HEK293 (cell line): Measurements from ENCODE around the gene FFAR1.

Source experiments
- CTCF ChIA-PET: fragments of 350-600 bp; formaldehyde crosslinking; extraction: SDS; loops from one replicate; lab custom pipeline; 2021; ENCODE audit warnings: antibody characterized with exemption; lab: Yijun Ruan, JAX
- POLR2A ChIA-PET: fragments of 300-600 bp; formaldehyde crosslinking; extraction: SDS; loops from one replicate; lab custom pipeline; 2020; ENCODE audit warnings: antibody characterized with exemption, inconsistent platforms; lab: Yijun Ruan, JAX
- H3K27ac ChIP-seq: fragments of 200-500 bp; sonication (Bioruptor generic); 2 replicates; pipeline ENCODE4 v1.5.1; 2014; ENCODE audit warnings: low read depth, low read length, control low read depth, inconsistent platforms; ENCODE audit errors: extremely low read depth
- H3K36me3 ChIP-seq, 2 experiments: fragments of 200-500 bp in 1 of 2; sonication (Bioruptor generic) in 1 of 2; 1 replicate in 1 of 2; 2 replicates in 1 of 2; pipeline ENCODE4 v1.5.1; 2014 to 2017; ENCODE audit warnings: inconsistent platforms in 2 of 2, low read length in 2 of 2; ENCODE audit not compliant: control insufficient read depth in 2 of 2, insufficient read depth in 1 of 2
- H3K4me1 ChIP-seq: fragments of 200-500 bp; sonication (Bioruptor generic); 2 replicates; pipeline ENCODE4 v1.5.1; 2014; ENCODE audit warnings: mild to moderate bottlenecking, low read length, inconsistent platforms; ENCODE audit not compliant: control insufficient read depth, insufficient read depth
- H3K4me3 ChIP-seq: 2 replicates; pipeline ENCODE4 v1.5.1; 2011; ENCODE audit warnings: low read depth, mild to moderate bottlenecking, control low read depth, low read length, moderate library complexity
- H3K9me3 ChIP-seq: fragments of 200-500 bp; sonication (Bioruptor generic); 2 replicates; pipeline ENCODE4 v1.5.1; 2014; ENCODE audit warnings: low read depth, low read length, inconsistent platforms; ENCODE audit not compliant: control insufficient read depth, insufficient read depth
- BCL11A ChIP-seq: fragments of 450-650 bp; formaldehyde crosslinking; IDR thresholded peaks from 2 replicates; pipeline ENCODE4 v1.5.1; 2016; ENCODE audit warnings: low read depth, missing biosample characterization, missing genetic modification characterization
- EGR2 ChIP-seq: fragments of 450-650 bp; formaldehyde crosslinking; IDR thresholded peaks from 2 replicates; pipeline ENCODE4 v1.5.1; 2016; ENCODE audit warnings: low read depth, missing biosample characterization, missing genetic modification characterization
- HOXC10 ChIP-seq: sonication (generic); formaldehyde crosslinking; IDR thresholded peaks from 2 replicates; pipeline ENCODE4 v1.8.1; 2023; ENCODE audit warnings: mild to moderate bottlenecking, missing genetic modification reagents
- MEIS1 ChIP-seq: sonication (generic); formaldehyde crosslinking; IDR thresholded peaks from 2 replicates; pipeline ENCODE4 v1.8.1; 2022; ENCODE audit warnings: missing genetic modification reagents, mild to moderate bottlenecking, borderline replicate concordance
- REPIN1 ChIP-seq: fragments of 450-650 bp; formaldehyde crosslinking; IDR thresholded peaks from 2 replicates; pipeline ENCODE4 v1.5.1; 2017; ENCODE audit warnings: missing biosample characterization, missing genetic modification characterization, low read depth
- ZBTB8A ChIP-seq: fragments of 450-650 bp; formaldehyde crosslinking; IDR thresholded peaks from 2 replicates; pipeline ENCODE4 v1.5.1; 2016; ENCODE audit warnings: missing biosample characterization, missing genetic modification characterization
- ZFP69B ChIP-seq: fragments of 450-650 bp; formaldehyde crosslinking; IDR thresholded peaks from 2 replicates; pipeline ENCODE4 v1.5.1; 2016; ENCODE audit warnings: missing biosample characterization, missing genetic modification characterization
- ZIC2 ChIP-seq: fragments of 450-650 bp; formaldehyde crosslinking; IDR thresholded peaks from 2 replicates; pipeline ENCODE4 v1.5.1; 2016; ENCODE audit warnings: missing biosample characterization, missing genetic modification characterization
- ZNF133 ChIP-seq: fragments of 450-650 bp; formaldehyde crosslinking; IDR thresholded peaks from 2 replicates; pipeline ENCODE4 v1.5.1; 2016; ENCODE audit warnings: missing biosample characterization, missing genetic modification characterization
- ZNF140 ChIP-seq: fragments of 450-650 bp; formaldehyde crosslinking; IDR thresholded peaks from 2 replicates; pipeline ENCODE4 v1.5.1; 2016; ENCODE audit warnings: missing biosample characterization, missing genetic modification characterization
- ZNF157 ChIP-seq: fragments of 450-650 bp; formaldehyde crosslinking; IDR thresholded peaks from 2 replicates; pipeline ENCODE4 v1.5.1; 2016; ENCODE audit warnings: missing biosample characterization, missing genetic modification characterization
- ZNF169 ChIP-seq: fragments of 450-650 bp; formaldehyde crosslinking; IDR thresholded peaks from 2 replicates; pipeline ENCODE4 v1.5.1; 2016; ENCODE audit warnings: missing biosample characterization, missing genetic modification characterization
- ZNF184 ChIP-seq: fragments of 450-650 bp; IDR thresholded peaks from 2 replicates; pipeline ENCODE4 v1.5.1; 2018; ENCODE audit warnings: missing biosample characterization, mild to moderate bottlenecking, missing genetic modification characterization
- ZNF211 ChIP-seq: fragments of 450-650 bp; formaldehyde crosslinking; IDR thresholded peaks from 2 replicates; pipeline ENCODE4 v1.5.1; 2016; ENCODE audit warnings: low read depth, missing biosample characterization, missing genetic modification characterization
- ZNF266 ChIP-seq: fragments of 450-650 bp; formaldehyde crosslinking; IDR thresholded peaks from 2 replicates; pipeline ENCODE4 v1.5.1; 2016; ENCODE audit warnings: missing biosample characterization, missing genetic modification characterization, low read depth
- ZNF292 ChIP-seq: fragments of 450-650 bp; formaldehyde crosslinking; IDR thresholded peaks from 2 replicates; pipeline ENCODE4 v1.5.1; 2016; ENCODE audit warnings: low read depth, missing biosample characterization, missing genetic modification characterization, borderline replicate concordance
- ZNF391 ChIP-seq: fragments of 450-650 bp; formaldehyde crosslinking; IDR thresholded peaks from 2 replicates; pipeline ENCODE4 v1.5.1; 2016; ENCODE audit warnings: low read depth, missing biosample characterization, missing genetic modification characterization, borderline replicate concordance
- ZNF426 ChIP-seq: fragments of 450-650 bp; formaldehyde crosslinking; IDR thresholded peaks from 2 replicates; pipeline ENCODE4 v1.5.1; 2017; ENCODE audit warnings: missing biosample characterization, missing genetic modification characterization, mild to moderate bottlenecking, inconsistent platforms, moderate library complexity
- ZNF501 ChIP-seq: fragments of 450-650 bp; formaldehyde crosslinking; IDR thresholded peaks from 2 replicates; pipeline ENCODE4 v1.5.1; 2016; ENCODE audit warnings: missing biosample characterization, missing genetic modification characterization
- ZNF521 ChIP-seq: fragments of 450-650 bp; formaldehyde crosslinking; IDR thresholded peaks from 2 replicates; pipeline ENCODE4 v1.5.1; 2017; ENCODE audit warnings: missing biosample characterization, mild to moderate bottlenecking, missing genetic modification characterization
- ZNF610 ChIP-seq: fragments of 450-650 bp; formaldehyde crosslinking; IDR thresholded peaks from 2 replicates; pipeline ENCODE4 v1.5.1; 2016; ENCODE audit warnings: missing biosample characterization, missing genetic modification characterization, borderline replicate concordance
- ZNF629 ChIP-seq: fragments of 450-650 bp; formaldehyde crosslinking; IDR thresholded peaks from 2 replicates; pipeline ENCODE4 v1.5.1; 2017; ENCODE audit warnings: missing biosample characterization, missing genetic modification characterization
- ZNF768 ChIP-seq: fragments of 450-650 bp; formaldehyde crosslinking; IDR thresholded peaks from 2 replicates; pipeline ENCODE4 v1.5.1; 2018; ENCODE audit warnings: missing biosample characterization, mild to moderate bottlenecking, missing genetic modification characterization
- ZNF843 ChIP-seq: fragments of 450-650 bp; formaldehyde crosslinking; IDR thresholded peaks from 2 replicates; pipeline ENCODE4 v1.5.1; 2016; ENCODE audit warnings: missing biosample characterization, missing genetic modification characterization
- ZSCAN16 ChIP-seq: fragments of 450-650 bp; formaldehyde crosslinking; IDR thresholded peaks from 2 replicates; pipeline ENCODE4 v1.5.1; 2016; ENCODE audit warnings: missing biosample characterization, missing genetic modification characterization
- TF ChIP-seq, protein P1 (sequence below): fragments of 450-650 bp; formaldehyde crosslinking; IDR thresholded peaks from 2 replicates; pipeline ENCODE4 v1.5.1; 2016; ENCODE audit warnings: missing biosample characterization, missing genetic modification characterization
- TF ChIP-seq, protein P2 (sequence below): fragments of 450-650 bp; formaldehyde crosslinking; IDR thresholded peaks from 2 replicates; pipeline ENCODE4 v1.5.1; 2016; ENCODE audit warnings: missing biosample characterization, missing genetic modification characterization
- TF ChIP-seq, protein P3 (sequence below): fragments of 450-650 bp; formaldehyde crosslinking; IDR thresholded peaks from 2 replicates; pipeline ENCODE4 v1.5.1; 2017; ENCODE audit warnings: missing biosample characterization, missing genetic modification characterization
- TF ChIP-seq, protein P4 (sequence below): fragments of 450-650 bp; formaldehyde crosslinking; IDR thresholded peaks from 2 replicates; pipeline ENCODE4 v1.5.1; 2016; ENCODE audit warnings: missing biosample characterization, missing genetic modification characterization

The FFAR1 gene

DNA sequence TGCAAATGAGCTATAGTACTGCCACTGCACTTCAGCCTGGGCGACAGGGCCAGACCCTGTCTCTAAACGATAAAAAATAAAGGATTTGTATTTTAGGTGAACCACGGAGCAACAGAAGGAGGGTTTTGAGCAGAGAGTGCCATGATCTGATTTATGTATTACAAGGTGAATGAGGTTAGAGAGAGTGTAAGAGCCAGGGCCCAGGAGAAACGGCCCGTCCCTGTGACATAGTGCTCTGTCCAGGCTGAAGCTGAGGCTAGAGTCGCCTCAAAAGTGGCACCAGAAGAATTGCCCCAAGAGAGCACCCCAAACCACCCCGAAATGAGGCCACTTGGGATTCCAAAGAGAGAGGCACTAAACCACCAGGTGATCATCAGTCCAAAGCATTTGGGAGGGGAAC is 38.8 kb upstream of the FFAR1 start:
- no peaks in the 10 kb centered on the region for H3K4me1 ChIP-seq
- POLR2A ChIA-PET, result no interaction called here
- TF ChIP-seq, protein P1, sequence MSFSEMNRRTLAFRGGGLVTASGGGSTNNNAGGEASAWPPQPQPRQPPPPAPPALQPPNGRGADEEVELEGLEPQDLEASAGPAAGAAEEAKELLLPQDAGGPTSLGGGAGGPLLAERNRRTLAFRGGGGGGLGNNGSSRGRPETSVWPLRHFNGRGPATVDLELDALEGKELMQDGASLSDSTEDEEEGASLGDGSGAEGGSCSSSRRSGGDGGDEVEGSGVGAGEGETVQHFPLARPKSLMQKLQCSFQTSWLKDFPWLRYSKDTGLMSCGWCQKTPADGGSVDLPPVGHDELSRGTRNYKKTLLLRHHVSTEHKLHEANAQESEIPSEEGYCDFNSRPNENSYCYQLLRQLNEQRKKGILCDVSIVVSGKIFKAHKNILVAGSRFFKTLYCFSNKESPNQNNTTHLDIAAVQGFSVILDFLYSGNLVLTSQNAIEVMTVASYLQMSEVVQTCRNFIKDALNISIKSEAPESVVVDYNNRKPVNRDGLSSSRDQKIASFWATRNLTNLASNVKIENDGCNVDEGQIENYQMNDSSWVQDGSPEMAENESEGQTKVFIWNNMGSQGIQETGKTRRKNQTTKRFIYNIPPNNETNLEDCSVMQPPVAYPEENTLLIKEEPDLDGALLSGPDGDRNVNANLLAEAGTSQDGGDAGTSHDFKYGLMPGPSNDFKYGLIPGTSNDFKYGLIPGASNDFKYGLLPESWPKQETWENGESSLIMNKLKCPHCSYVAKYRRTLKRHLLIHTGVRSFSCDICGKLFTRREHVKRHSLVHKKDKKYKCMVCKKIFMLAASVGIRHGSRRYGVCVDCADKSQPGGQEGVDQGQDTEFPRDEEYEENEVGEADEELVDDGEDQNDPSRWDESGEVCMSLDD (tag by site-specific recombination), result no peak
- no peak for TF ChIP-seq ZBTB8A (tag by site-specific recombination)
- TF ChIP-seq ZNF157 (tag by site-specific recombination), result no peak
- TF ChIP-seq ZNF521 (tag by site-specific recombination), result no peak
- TF ChIP-seq, protein P2, sequence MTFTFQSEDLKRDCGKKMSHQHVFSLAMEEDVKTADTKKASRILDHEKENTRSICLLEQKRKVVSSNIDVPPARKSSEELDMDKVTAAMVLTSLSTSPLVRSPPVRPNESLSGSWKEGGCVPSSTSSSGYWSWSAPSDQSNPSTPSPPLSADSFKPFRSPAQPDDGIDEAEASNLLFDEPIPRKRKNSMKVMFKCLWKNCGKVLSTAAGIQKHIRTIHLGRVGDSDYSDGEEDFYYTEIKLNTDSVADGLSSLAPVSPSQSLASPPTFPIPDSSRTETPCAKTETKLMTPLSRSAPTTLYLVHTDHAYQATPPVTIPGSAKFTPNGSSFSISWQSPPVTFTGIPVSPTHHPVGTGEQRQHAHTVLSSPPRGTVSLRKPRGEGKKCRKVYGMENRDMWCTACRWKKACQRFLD (tag by site-specific recombination), result no peak
- TF ChIP-seq ZNF843 (tag by site-specific recombination), result no peak
- no peak for TF ChIP-seq ZNF140 (tag by site-specific recombination)
- no peak for TF ChIP-seq REPIN1 (tag by site-specific recombination)
- TF ChIP-seq ZSCAN16, result no peak
- no peak for TF ChIP-seq BCL11A (tag by site-specific recombination)
- TF ChIP-seq ZNF211 (tag by site-specific recombination), result no peak
- TF ChIP-seq ZNF292, result no peak
- no peak for TF ChIP-seq ZNF391
- CTCF ChIA-PET, result interaction anchor here (0.8 to 2.4 kb wide), 4 partner anchors 10 to 187 kb away, joined by 3 to 11 read pairs (median 6); no protein-coding TSS in a partner anchor
- no peaks in the 10 kb centered on the region for H3K9me3 ChIP-seq
- H3K4me3 ChIP-seq, result no peak overlapping the region
- H3K36me3 ChIP-seq, result no peaks in the 10 kb centered on the region
- no peak overlapping the region for H3K27ac ChIP-seq

DNA sequence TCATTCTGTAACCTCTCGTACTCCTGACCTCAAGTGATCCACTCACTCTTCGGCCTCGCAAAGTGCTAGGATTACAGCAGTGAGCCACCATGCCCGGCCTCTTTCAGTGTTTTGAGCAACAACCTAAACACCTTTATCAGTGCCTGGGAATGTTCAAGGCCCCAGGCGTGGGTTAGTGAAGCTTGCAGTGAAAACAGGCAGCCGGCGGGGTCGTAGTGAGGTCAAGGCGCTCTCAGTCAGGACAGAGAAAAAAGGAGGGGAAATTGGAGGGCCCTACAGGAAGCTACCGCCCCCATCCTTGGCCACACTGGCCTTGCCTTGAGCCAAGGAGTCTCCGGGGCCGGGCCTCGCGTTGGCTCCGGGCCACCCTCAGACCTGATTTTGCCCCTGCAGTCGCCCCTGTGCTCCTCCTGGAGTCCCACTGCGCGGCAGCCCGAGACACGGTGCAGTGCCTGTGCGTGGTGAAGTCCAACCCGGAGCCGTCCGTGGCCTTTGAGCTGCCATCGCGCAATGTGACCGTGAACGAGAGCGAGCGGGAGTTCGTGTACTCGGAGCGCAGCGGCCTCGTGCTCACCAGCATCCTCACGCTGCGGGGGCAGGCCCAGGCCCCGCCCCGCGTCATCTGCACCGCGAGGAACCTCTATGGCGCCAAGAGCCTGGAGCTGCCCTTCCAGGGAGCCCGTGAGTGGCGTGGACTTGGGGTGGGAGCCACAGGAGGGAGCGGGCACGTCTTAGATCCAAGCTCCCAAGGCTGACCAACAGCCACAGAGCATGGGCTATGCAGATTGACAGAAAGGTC is 38.0 kb upstream of the FFAR1 start:
- no peaks in the 10 kb centered on the region for H3K4me1 ChIP-seq
- H3K36me3 ChIP-seq, result no peaks in the 10 kb centered on the region
- H3K4me3 ChIP-seq, result no peak overlapping the region
- ChIA-PET POLR2A (no interaction called here), CTCF (interaction anchor here (0.5 to 2.4 kb wide), 6 partner anchors 10 to 186 kb away, joined by 3 to 11 read pairs (median 3); no protein-coding TSS in a partner anchor)
- TF ChIP-seq ZFP69B (tag by site-specific recombination) (no peak), ZNF629 (tag by site-specific recombination) (no peak), ZNF610 (tag by site-specific recombination) (no peak), ZIC2 (no peak), EGR2 (tag by site-specific recombination) (no peak), ZNF426 (tag by site-specific recombination) (no peak), ZNF501 (tag by site-specific recombination) (no peak), BCL11A (tag by site-specific recombination) (no peak), ZNF169 (tag by site-specific recombination) (no peak), ZNF133 (tag by site-specific recombination) (no peak), MEIS1 (CRISPR knock-in tag) (no peak), HOXC10 (no peak), ZNF184 (tag by site-specific recombination) (no peak), ZNF266 (tag by site-specific recombination) (no peak), ZNF768 (tag by site-specific recombination) (no peak), ZSCAN16 (no peak)
- TF ChIP-seq, protein P3, sequence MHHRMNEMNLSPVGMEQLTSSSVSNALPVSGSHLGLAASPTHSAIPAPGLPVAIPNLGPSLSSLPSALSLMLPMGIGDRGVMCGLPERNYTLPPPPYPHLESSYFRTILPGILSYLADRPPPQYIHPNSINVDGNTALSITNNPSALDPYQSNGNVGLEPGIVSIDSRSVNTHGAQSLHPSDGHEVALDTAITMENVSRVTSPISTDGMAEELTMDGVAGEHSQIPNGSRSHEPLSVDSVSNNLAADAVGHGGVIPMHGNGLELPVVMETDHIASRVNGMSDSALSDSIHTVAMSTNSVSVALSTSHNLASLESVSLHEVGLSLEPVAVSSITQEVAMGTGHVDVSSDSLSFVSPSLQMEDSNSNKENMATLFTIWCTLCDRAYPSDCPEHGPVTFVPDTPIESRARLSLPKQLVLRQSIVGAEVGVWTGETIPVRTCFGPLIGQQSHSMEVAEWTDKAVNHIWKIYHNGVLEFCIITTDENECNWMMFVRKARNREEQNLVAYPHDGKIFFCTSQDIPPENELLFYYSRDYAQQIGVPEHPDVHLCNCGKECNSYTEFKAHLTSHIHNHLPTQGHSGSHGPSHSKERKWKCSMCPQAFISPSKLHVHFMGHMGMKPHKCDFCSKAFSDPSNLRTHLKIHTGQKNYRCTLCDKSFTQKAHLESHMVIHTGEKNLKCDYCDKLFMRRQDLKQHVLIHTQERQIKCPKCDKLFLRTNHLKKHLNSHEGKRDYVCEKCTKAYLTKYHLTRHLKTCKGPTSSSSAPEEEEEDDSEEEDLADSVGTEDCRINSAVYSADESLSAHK (tag by site-specific recombination), result no peak
- TF ChIP-seq, protein P4, sequence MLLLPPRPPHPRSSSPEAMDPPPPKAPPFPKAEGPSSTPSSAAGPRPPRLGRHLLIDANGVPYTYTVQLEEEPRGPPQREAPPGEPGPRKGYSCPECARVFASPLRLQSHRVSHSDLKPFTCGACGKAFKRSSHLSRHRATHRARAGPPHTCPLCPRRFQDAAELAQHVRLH (tag by site-specific recombination), result no peak
- H3K27ac ChIP-seq, result no peak overlapping the region
- no peaks in the 10 kb centered on the region for H3K9me3 ChIP-seq
